IMR-90 (cell line): ENCODE measurements around the gene CDK14. TPM values are rescaled to one million over a fixed set of nuclear protein-coding genes. Genes with fewer than 3 reads are reported as not detected.

Source experiments
- ATAC-seq: fragments of 200-7000 bp; cut with Tn5 transposase; 2 replicates; pipeline ENCODE4 v1.9.1; 2020; ENCODE audit warnings: low read depth, mild to moderate bottlenecking, moderate library complexity
- BruUV-seq: library from RNA; stranded (reverse); fragments of 400-500 nt; replicated peaks from 2 replicates; lab custom pipeline; 2021; lab: Mats Ljungman, UMichigan
- CTCF ChIA-PET: fragments of 300-600 bp; formaldehyde crosslinking; extraction: SDS; loops from one replicate; lab custom pipeline; 2021; ENCODE audit warnings: antibody characterized with exemption; lab: Yijun Ruan, JAX
- POLR2A ChIA-PET: fragments of 300-600 bp; sonication (Branson Sonifier 250); formaldehyde crosslinking; loops from one replicate; lab custom pipeline; 2022; ENCODE audit warnings: antibody characterized with exemption; ENCODE audit not compliant: unreplicated experiment; lab: Charles Lee
- DNase-seq: peaks from one replicate; pipeline ENCODE4 v3.0.0; 2013
- H2AFZ ChIP-seq: replicated peaks from 2 replicates; pipeline ENCODE3; 2013; ENCODE audit warnings: low read length, mild to moderate bottlenecking; ENCODE audit not compliant: poor library complexity
- H2AK5ac ChIP-seq: 2 replicates; pipeline ENCODE4 v1.6.1; 2013; ENCODE audit warnings: low read depth, low read length, inconsistent platforms
- H2AK9ac ChIP-seq: replicated peaks from 2 replicates; pipeline ENCODE3; 2013; ENCODE audit warnings: mild to moderate bottlenecking, low read depth, low read length, moderate library complexity; ENCODE audit not compliant: poor library complexity
- H2BK120ac ChIP-seq: 2 replicates; pipeline ENCODE4 v1.6.1; 2013; ENCODE audit warnings: low read depth, low read length, inconsistent platforms
- H2BK15ac ChIP-seq: 3 replicates; pipeline ENCODE4 v1.6.1; 2013; ENCODE audit warnings: low read depth, low read length, inconsistent platforms
- H2BK20ac ChIP-seq: 2 replicates; pipeline ENCODE4 v1.6.1; 2013; ENCODE audit warnings: low read depth, mild to moderate bottlenecking, inconsistent platforms, low read length, moderate library complexity
- H2BK5ac ChIP-seq: 2 replicates; pipeline ENCODE4 v1.6.1; 2013; ENCODE audit warnings: mild to moderate bottlenecking, low read depth, low read length, inconsistent platforms; ENCODE audit not compliant: poor library complexity, severe bottlenecking
- H3K14ac ChIP-seq: replicated peaks from 2 replicates; pipeline ENCODE4 v1.6.1; 2013; ENCODE audit warnings: low read depth, low read length, inconsistent platforms
- H3K18ac ChIP-seq: 2 replicates; pipeline ENCODE4 v1.6.1; 2013; ENCODE audit warnings: low read depth, low read length, control low read depth
- H3K23ac ChIP-seq: 2 replicates; pipeline ENCODE4 v1.6.1; 2013; ENCODE audit warnings: low read depth, low read length, inconsistent platforms
- H3K27ac ChIP-seq: 2 replicates; pipeline ENCODE4 v1.5.1; 2013; ENCODE audit warnings: mild to moderate bottlenecking, control low read depth, low read length; ENCODE audit not compliant: insufficient read depth
- H3K27me3 ChIP-seq: 2 replicates; pipeline ENCODE4 v1.6.1; 2013; ENCODE audit warnings: low read length; ENCODE audit not compliant: control insufficient read depth, insufficient read depth
- H3K36me3 ChIP-seq: 2 replicates; pipeline ENCODE4 v1.6.1; 2013; ENCODE audit warnings: low read length, mixed read lengths; ENCODE audit not compliant: control insufficient read depth, insufficient read depth
- H3K4ac ChIP-seq: 2 replicates; pipeline ENCODE4 v1.6.1; 2013; ENCODE audit warnings: low read depth, low read length, inconsistent platforms
- H3K4me1 ChIP-seq: 2 replicates; pipeline ENCODE4 v1.6.1; 2013; ENCODE audit warnings: low read length, mixed read lengths; ENCODE audit not compliant: control insufficient read depth, insufficient read depth
- H3K4me2 ChIP-seq: 2 replicates; pipeline ENCODE4 v1.6.1; 2013; ENCODE audit warnings: low read depth, mild to moderate bottlenecking, control low read depth, low read length, moderate library complexity
- H3K4me3 ChIP-seq: 2 replicates; pipeline ENCODE4 v1.5.1; 2013; ENCODE audit warnings: low read depth, mild to moderate bottlenecking, control low read depth, low read length, moderate library complexity; ENCODE audit not compliant: insufficient read depth
- H3K56ac ChIP-seq: 2 replicates; pipeline ENCODE4 v1.6.1; 2013; ENCODE audit warnings: low read length, inconsistent platforms; ENCODE audit not compliant: insufficient read depth; ENCODE audit errors: extremely low read depth
- H3K79me1 ChIP-seq, 2 experiments: 2 replicates each; pipeline ENCODE4 v1.6.1; 2013; ENCODE audit warnings: low read length in 2 of 2, inconsistent platforms in 1 of 2, low read depth in 1 of 2
- H3K9ac ChIP-seq: 2 replicates; pipeline ENCODE4 v1.6.1; 2013; ENCODE audit warnings: low read depth, low read length, control low read depth
- H3K9me1 ChIP-seq: 2 replicates; pipeline ENCODE4 v1.6.1; 2013; ENCODE audit warnings: low read length, inconsistent platforms; ENCODE audit not compliant: insufficient read depth
- H3K9me3 ChIP-seq: 2 replicates; pipeline ENCODE4 v1.6.1; 2013; ENCODE audit warnings: low read length; ENCODE audit not compliant: control insufficient read depth, insufficient read depth
- H4K20me1 ChIP-seq: 2 replicates; pipeline ENCODE4 v1.6.1; 2013; ENCODE audit warnings: low read length, inconsistent platforms; ENCODE audit not compliant: insufficient read depth
- H4K5ac ChIP-seq: 2 replicates; pipeline ENCODE4 v1.6.1; 2013; ENCODE audit warnings: mild to moderate bottlenecking, low read depth, low read length, control low read depth
- H4K8ac ChIP-seq, 2 experiments: 2 replicates each; pipeline ENCODE4 v1.6.1; 2013; ENCODE audit warnings: low read depth in 2 of 2, low read length in 2 of 2, control low read depth in 1 of 2, inconsistent platforms in 1 of 2
- H4K91ac ChIP-seq: 2 replicates; pipeline ENCODE4 v1.6.1; 2013; ENCODE audit warnings: low read depth, low read length, inconsistent platforms; ENCODE audit not compliant: insufficient read depth
- CEBPB ChIP-seq: IDR thresholded peaks from 2 replicates; pipeline ENCODE4 v1.6.1; 2012; ENCODE audit warnings: low read depth, low read length, improper control_type of control experiment
- CTCF ChIP-seq: conservative IDR thresholded peaks from 2 replicates; pipeline ENCODE4 v1.5.1; 2012; ENCODE audit warnings: mild to moderate bottlenecking, low read depth, low read length, improper control_type of control experiment
- FOS ChIP-seq: fragments of 150-350 bp; IDR thresholded peaks from 2 replicates; pipeline ENCODE4 v1.6.1; 2016; ENCODE audit warnings: low read depth, low read length
- WGBS, 2 experiments: methylation state at CpG; one replicate each; pipeline versions ENCODE4 v1.1.5 to v1.1.7; 2013; ENCODE audit warnings: missing lambda C conversion rate in 2 of 2; ENCODE audit not compliant: insufficient read length in 1 of 2; ENCODE audit errors: extremely low coverage in 2 of 2; 5-methylcytosine and 5-hydroxymethylcytosine counted together
- dilution Hi-C: fragments of 300-500 bp; cut with HindIII; formaldehyde crosslinking; loops from one replicate; pipeline ENCODE4 v1.14.3; 2018; ENCODE audit warnings: low sequenced_read_pairs; ENCODE audit not compliant: unreplicated experiment
- in situ Hi-C: fragments of 300-500 bp; cut with MboI; formaldehyde crosslinking; loops from 3 replicates; pipeline ENCODE4 v1.14.3; 2019; ENCODE audit warnings: low sequenced_read_pairs, inconsistent platforms, mixed read lengths
- intact Hi-C: fragments of 100-400 bp; cut with micrococcal nuclease; formaldehyde crosslinking; loops from 2 replicates; pipeline ENCODE4 v1.10.0; 2022
- polyA plus RNA-seq, 3 experiments: library from polyadenylated mRNA; depleted of rRNA; stranded (reverse); fragments of >200 nt; gene quantifications; 2 replicates each; pipeline ENCODE4 v1.2.3, GENCODE V29; 2012; ENCODE audit warnings: low replicate concordance in 1 of 3
- total RNA-seq: library from RNA; depleted of rRNA; stranded (reverse); fragments of >200 nt; gene quantifications from 2 replicates; pipeline ENCODE4 v1.2.3, GENCODE V29; 2012

Gene CDK14
- total and polyA plus RNA-seq, 2 of the 4 experiments (the other 2 are of a cell fraction), result 10.1 to 29.6 TPM

- Histone ChIP-seq H3K4me1 (peaks cover 14% of the 10 kb centered on the region), H2BK20ac (peak overlapping the region; percentile 76), H4K91ac (peak overlapping the region; percentile 62), H2AFZ (no peak overlapping the region), H3K56ac (peak overlapping the region; percentile 64), H3K23ac (peak overlapping the region; percentile 44; the same call in 1 of the 2 replicates), H2BK5ac (peak overlapping the region; percentile 83), H3K27me3 (no peaks in the 10 kb centered on the region), H3K79me1 (peaks cover 0 to 4% of the 10 kb centered on the region in 2 experiments; a peak in 1 of 4 replicates), H4K8ac (peak overlapping the region; percentile 15 to 67; a peak in 3 of 4 replicates), H4K20me1 (no peaks in the 10 kb centered on the region), H3K9me1 (no peaks in the 10 kb centered on the region; the same call in none of the 2 replicates), H3K36me3 (no peaks in the 10 kb centered on the region), H2BK15ac (peak overlapping the region; percentile 66; the same call in 1 of the 3 replicates), H3K27ac (peak overlapping the region; percentile 79), H3K9me3 (no peaks in the 10 kb centered on the region), H3K4ac (peak overlapping the region; percentile 59), H2AK9ac (no peak overlapping the region), H2AK5ac (peak overlapping the region; percentile 29; the same call in 1 of the 2 replicates), H3K18ac (peak overlapping the region; percentile 70; the same call in 1 of the 2 replicates), H3K4me2 (peak overlapping the region; percentile 89), H3K4me3 (no peak overlapping the region), H3K14ac (peak overlapping the region; percentile 30; the same call in 1 of the 2 replicates), H2BK120ac (peak overlapping the region; percentile 75), H3K9ac (peak overlapping the region; percentile 1; the same call in 1 of the 2 replicates), H4K5ac (peak overlapping the region; percentile 47; the same call in 1 of the 2 replicates)
- dilution Hi-C loops (no loop called here), intact Hi-C loops (loop anchor here (1.0 to 5.0 kb wide), 2 partner anchors 38 to 99 kb away; partner anchors contain the start of gene FZD1), in situ Hi-C loops (no loop called here)
- ATAC-seq, result peak; percentile 86
- ChIA-PET CTCF (interaction anchor here (0.5 to 0.9 kb wide), 2 partner anchors 83 to 937 kb away, joined by 4 to 6 read pairs; no protein-coding TSS in a partner anchor), POLR2A (no interaction called here)
- WGBS, 2 experiments, result no CpG with 5 or more reads among the region's 9 CpGs
- peak; percentile 35; the same call in 1 of the 2 replicates for TF ChIP-seq FOS
- TF ChIP-seq CTCF, result no peak
- peak; percentile 95 for TF ChIP-seq CEBPB
- peak; percentile 88 for DNase-seq
- no TSS peak for BruUV-seq
Measured at GRCh38 chr7:91165006-91165845, 569.1 kb downstream of the CDK14 start.
